ENCODE measurements around the gene TAOK1.

The TAOK1 gene

GRCh38 chr17:29386760-29387159, 3.4 kb upstream of the TAOK1 start:
- in situ Hi-C loops (cut with MboI; ENCODE audit: low sequenced_read_pairs, unreplicated experiment) = loop anchor here (25.0 kb wide), 1 partner anchor 401 kb away; no protein-coding TSS in a partner anchor
- no peak for TF ChIP-seq CTCF (IDR thresholded peaks at IDR 0.05; ENCODE audit: borderline replicate concordance, control extremely low read depth, extremely low read depth, insufficient read depth, missing control alignments)
- DNase-seq (ENCODE audit: low spot score) = no peak

- DNase-seq (ENCODE audit: low spot score) = no peak
- in situ Hi-C loops (cut with MboI; ENCODE audit: low sequenced_read_pairs, unreplicated experiment) = loop anchor here (25.0 kb wide), 1 partner anchor 398 kb away; no protein-coding TSS in a partner anchor
- no peak for TF ChIP-seq CTCF (IDR thresholded peaks at IDR 0.05; ENCODE audit: borderline replicate concordance, control extremely low read depth, extremely low read depth, insufficient read depth, missing control alignments)
These were observed 1.2 kb upstream of the TAOK1 start for GRCh38 chr17:29388937-29389336.

GRCh38 chr17:29390851-29391631, 878 bp downstream of the TAOK1 start:
- TF ChIP-seq CTCF (IDR thresholded peaks at IDR 0.05; ENCODE audit: borderline replicate concordance, control extremely low read depth, extremely low read depth, insufficient read depth, missing control alignments) = no peak
- in situ Hi-C loops (cut with MboI; ENCODE audit: low sequenced_read_pairs, unreplicated experiment) = loop anchor here (25.0 kb wide), 1 partner anchor 396 kb away; no protein-coding TSS in a partner anchor
- DNase-seq (ENCODE audit: low spot score) = no peak

GRCh38 chr17:29393436-29393835, 3.3 kb downstream of the TAOK1 start:
- DNase-seq (ENCODE audit: low spot score) = no peak
- TF ChIP-seq CTCF (IDR thresholded peaks at IDR 0.05; ENCODE audit: borderline replicate concordance, control extremely low read depth, extremely low read depth, insufficient read depth, missing control alignments) = no peak
- in situ Hi-C loops (cut with MboI; ENCODE audit: low sequenced_read_pairs, unreplicated experiment) = loop anchor here (25.0 kb wide), 1 partner anchor 394 kb away; no protein-coding TSS in a partner anchor

- in situ Hi-C loops (cut with MboI; ENCODE audit: low sequenced_read_pairs, unreplicated experiment) = loop anchor here (25.0 kb wide), 1 partner anchor 393 kb away; no protein-coding TSS in a partner anchor
- no peak for TF ChIP-seq CTCF (IDR thresholded peaks at IDR 0.05; ENCODE audit: borderline replicate concordance, control extremely low read depth, extremely low read depth, insufficient read depth, missing control alignments)
- DNase-seq (ENCODE audit: low spot score) = no peak
These were observed 4.6 kb downstream of the TAOK1 start for GRCh38 chr17:29394761-29395160.

- no peak for DNase-seq (ENCODE audit: low spot score)
- no peak for TF ChIP-seq CTCF (IDR thresholded peaks at IDR 0.05; ENCODE audit: borderline replicate concordance, control extremely low read depth, extremely low read depth, insufficient read depth, missing control alignments)
- in situ Hi-C loops (cut with MboI; ENCODE audit: low sequenced_read_pairs, unreplicated experiment) = loop anchor here (25.0 kb wide), 1 partner anchor 391 kb away; no protein-coding TSS in a partner anchor
These were observed 5.9 kb downstream of the TAOK1 start for GRCh38 chr17:29396066-29396465.

Measured in GM13976 (cell line).